Kidney capillary endothelial cell (primary cell): ENCODE data around the gene FBRSL1.
A peak's percentile ranks its signal among the peaks of the same experiment; 100 is the strongest.
"Not testable (repeated sequence)": the region's sequence is repeated elsewhere in the genome, so short reads cannot be mapped to it uniquely, and the experiment has no call there.

Experiments used
- DNase-seq: peaks from one replicate; pipeline ENCODE4 v3.0.0-alpha.2; 2018; ENCODE audit warnings: low spot score

The FBRSL1 gene

GRCh38 chr12:132489602-132490266, at the start of gene FBRSL1:
TSS of gene FBRSL1 (plus strand) at chr12:132490151.
- DNase-seq: peak; percentile 76

- not testable (repeated sequence) for DNase-seq
Measured at GRCh38 chr12:132440420-132440819, 49.5 kb upstream of the FBRSL1 start.

- DNase-seq: no peak
Measured at GRCh38 chr12:132441871-132442863, 47.8 kb upstream of the FBRSL1 start.

DNA sequence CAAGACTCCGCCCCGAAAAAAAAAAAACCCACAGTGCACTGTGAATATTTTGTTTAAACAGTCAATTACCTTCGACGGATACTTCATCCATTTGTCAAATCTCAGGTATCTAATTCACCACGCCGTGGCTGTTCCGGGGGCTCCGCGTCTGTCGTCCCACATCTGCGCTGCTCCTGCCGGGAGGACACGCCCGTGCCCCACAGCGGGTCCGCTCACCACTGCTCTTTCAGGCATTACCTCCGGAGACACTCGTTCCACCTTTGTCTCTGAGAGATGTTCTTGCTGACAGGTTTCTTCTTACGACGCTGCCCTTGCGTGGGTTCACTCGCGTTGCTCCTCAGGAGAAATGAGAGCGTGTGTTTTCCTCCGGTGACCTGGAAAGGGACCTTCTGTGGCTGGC, 46.9 kb upstream of the FBRSL1 start:
- DNase-seq: no peak

DNA sequence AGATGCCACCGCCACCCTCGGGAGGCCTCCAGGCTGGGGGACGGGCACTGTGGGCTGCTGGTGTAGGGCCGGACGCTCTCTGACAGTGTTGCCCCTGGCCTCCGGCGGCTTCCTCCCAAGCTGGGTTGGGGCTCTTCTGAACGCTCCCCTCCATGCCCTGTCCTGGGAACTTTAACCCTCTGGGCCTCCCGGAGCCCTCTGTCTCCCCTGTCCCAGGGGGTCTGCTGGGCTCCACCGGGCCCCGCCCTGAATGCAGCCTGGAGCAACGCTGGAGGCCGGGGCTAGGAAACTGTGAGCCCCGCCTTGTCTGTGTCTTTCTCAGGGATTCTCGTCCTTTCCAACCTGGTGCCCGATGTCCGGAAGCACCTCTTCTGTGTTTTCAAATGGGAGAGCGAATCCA, 45.7 kb upstream of the FBRSL1 start:
- DNase-seq: no peak

DNA sequence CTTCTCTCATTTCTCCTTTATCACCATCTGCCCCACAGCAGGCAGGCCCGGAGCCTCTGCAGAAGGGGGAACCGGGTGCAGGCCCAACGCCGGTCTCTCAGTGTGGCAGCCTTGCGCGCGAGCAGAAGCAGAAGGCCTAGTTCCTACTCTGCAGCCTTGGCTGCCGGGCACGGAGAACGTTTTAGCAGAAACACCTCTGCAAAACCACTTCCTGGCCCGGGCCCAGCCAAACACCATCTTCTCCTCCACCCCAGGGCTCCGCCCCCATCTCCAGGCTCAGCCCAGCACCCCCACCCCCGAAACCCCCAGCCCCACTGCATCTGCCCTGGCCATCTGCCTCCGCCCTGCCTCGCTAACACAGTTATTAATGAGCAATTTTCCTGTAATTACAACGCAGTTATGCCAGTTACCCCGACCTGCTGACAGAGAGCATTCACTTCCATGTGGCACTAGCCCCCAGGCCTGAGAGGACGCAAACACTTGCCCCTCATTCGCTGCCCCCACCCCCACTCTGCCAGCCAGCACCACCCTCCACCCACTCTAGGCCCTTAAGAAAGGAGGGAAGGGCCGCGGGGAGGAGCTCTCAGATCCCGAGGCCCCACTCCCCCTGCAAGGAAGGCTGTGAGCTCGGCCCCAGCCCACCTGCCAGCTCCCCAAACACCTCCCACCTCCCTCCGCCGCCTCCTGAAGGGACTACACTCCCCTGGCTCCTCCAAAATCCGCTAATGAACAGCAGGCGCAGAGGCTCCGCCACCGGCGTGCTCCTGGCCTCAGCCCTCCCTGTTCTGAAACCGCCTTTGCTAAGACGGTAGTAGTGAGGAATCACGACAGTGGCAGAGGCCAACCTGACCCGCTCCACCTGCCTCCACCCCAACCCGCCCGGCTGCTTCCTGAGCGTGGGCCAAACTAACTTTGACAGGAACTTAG, 44.7 kb upstream of the FBRSL1 start:
- no peak for DNase-seq

DNA sequence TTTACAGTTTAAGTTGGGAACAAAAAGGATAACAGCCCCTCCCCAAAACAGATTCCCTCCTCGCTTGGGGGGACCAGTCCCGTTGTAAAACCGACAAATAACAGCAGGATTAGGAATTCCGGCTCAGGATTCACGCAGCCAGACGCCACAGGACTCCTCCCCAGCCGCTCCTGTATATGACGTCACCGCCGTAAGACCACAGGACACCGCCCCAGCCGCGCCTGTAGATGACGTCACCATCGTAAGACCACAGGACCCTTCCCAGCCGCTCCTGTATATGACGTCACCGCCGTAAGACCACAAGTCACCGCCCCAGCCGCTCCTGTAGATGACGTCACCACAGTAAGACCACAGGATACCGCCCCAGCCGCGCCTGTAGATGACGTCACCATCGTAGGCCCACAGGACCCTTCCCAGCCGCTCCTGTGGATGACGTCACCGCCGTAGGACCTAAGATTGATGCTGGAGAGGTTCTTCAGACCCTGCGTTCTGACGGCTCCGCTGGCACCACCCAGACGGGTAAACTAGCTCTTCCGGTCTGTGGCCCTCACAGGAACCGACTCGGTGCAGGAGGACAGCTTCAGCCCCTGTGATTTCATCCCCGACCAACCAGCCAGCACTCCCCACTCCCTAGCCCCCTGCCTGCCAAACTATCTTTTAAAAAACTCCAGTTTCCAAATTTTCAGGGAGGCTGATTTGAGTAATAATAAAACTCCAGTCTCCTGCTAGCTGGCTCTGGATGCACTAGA, 43.9 kb upstream of the FBRSL1 start:
- peak; percentile 41 for DNase-seq

- no peak for DNase-seq
Measured at GRCh38 chr12:132446633-132447326, 43.2 kb upstream of the FBRSL1 start.

GRCh38 chr12:132447327-132447720, 42.6 kb upstream of the FBRSL1 start:
- DNase-seq: no peak

DNA sequence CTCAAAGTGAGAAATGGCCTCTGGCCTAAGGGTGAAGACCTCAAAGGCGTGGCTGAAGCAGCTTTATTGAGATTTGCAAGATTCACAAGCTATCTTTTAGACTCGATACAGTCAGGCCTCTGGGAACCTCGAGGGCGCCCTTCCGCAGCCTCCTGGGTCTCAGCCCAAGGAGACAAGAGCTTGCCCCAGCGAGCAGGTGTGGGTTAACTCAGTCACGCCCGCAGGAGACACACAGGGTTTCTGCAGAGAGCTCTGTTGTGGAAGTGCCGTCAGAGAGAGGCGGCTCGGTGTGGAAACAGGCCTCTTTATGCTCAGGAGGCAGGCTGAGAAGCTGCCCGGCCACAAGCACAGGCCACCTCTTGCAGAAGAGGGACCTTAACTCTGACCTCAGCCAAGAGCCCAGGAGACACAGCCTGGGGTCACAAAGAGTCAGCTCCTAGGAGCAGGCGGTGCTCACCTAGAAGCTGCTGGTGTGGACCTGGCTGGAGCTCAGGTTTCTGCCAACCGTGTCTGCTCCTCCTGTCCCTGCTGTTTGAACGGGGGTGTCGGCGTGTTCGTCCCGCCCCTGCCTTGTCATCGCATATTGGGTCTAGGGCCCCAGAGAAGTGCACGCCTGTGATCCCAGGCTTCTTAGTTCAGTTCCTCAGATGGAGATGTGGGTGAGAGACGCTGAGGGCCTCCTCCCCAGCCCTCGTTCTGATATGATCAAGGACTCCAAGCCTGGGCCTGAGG, 42.1 kb upstream of the FBRSL1 start:
- DNase-seq: no peak

GRCh38 chr12:132448463-132448820, 41.5 kb upstream of the FBRSL1 start:
- no peak for DNase-seq

DNA sequence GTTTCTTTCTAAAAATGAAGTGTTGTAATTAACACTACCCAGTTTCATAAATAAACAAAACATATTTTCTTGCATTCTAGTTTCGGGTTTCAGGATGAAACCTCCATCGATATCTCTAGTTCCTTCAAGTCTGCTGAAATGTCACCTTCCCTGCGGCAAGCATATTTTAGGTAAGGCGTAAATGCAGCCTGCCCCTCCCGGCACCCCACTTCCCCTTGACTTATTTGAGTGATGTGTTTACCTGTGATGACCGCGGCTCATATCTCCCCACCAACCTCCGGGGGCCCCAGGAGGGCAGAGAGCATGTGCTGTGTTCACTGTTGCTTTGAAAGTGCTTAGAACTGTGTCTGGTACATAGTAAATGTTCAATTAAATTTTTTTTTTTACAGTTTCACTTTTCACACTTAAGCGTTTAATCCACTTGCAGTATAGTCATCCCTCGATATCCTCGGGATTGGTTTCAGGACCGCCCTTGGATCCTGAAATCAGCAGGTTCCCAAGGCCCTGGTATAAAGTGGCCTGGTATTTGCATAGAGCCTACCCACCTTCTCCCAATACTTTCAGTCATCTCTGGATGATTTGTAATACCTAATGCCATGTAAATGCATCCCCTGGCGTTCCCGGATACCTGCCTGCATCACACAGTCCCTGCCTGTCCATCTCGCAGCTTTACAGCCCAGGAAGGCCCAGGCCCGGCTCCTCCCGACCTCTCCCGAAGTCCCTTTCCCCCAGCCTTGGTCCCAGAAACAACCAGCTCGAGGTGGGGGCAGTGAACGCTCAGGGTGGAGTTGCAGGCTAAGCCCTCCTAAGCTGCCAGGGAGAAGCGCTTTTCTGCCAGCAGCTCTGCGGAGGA, 40.2 kb upstream of the FBRSL1 start:
- DNase-seq: no peak

GRCh38 chr12:132450418-132451171, 39.4 kb upstream of the FBRSL1 start:
- no peak for DNase-seq

DNA sequence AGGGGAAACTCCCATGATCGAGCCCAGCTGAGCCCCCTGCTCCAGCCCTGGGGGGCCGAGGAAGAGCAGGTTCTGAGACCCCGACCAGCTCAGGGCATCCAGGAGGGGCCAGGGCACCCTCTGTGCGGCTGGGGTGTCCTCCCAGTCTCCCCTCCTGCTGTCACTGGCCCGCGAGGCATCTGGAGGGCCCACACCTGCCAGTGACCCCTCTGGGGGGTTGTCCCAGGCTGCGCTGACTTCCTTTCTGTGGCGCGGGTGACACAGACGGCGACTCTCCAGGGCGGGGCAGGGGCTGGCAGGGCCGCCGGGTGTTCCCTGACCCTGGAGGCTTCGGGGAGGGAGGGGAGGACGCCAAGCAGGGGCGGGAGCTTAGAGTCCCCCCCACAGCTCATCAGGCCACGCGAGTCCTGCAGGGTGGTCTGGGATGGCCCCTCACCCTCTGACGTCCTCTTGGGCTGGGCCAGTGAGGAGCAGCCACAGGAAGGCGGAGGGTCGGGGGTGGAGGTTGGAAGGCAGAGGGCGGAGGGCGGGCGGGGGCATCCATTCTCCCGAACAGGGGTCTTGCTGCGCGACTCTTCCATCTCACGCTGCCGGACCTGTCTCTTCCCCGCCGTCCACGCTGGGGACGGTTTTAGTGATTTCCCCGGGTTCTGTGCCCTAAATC, 38.6 kb upstream of the FBRSL1 start:
- no peak for DNase-seq

GRCh38 chr12:132451836-132452195, 38.1 kb upstream of the FBRSL1 start:
- DNase-seq: no peak

DNA sequence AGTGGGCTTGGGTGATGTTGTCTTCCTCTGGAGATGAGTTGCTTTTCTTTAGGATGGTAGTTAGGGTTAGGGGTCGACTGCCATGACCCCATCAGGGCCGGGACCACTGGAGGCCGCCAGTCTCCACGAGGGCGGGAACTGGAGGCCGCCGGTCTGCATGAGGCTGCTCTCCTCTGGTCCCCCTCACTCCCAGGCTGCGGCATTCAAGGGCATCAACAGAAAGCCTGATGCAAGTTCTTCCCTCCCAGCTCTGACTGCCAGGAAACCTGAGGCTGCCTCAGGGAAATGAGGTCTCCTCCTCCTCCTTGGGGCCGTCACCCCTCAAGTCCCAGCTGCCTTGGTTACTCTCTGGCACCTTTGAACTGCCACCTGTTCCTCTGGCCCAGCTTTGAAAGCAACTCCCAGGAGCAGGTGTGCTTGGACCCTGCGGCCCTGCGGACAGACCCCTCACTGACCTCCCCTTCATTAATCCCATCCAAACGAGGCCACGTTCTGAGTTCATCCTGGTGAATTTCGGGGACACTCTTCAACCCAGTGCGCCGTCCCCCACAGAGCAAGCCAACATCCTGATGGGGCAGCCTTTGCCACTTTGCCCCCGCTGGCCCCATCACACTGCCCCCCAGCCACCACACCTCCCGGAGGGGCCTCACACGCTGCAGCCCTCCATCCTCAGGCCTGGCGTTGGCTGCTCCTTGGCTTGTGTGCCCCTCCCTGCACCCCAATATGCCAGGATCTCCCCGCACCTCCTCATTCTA, 37.2 kb upstream of the FBRSL1 start:
- DNase-seq: no peak
